ENCODE measurements around the gene RUNX2.

DNA sequence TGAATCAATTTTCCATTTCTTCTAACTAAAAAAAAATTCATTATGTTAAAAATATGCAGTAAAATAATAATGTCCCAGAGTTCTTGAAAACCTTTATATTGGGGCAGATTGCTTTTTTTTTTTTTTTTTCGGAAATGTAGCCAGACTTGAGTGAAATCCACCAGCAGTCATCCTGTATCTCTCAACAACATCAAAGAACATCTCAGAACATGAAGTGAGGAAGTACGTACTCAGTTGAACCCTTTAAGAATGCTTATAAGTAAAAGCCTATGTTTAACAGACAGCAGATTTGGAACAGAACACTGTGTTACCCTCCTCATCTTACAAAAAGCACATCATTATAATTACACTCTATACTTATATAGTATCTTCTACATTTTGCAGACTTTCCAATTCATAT, 100.6 kb downstream of the RUNX2 start:
- TF ChIP-seq, protein P1, sequence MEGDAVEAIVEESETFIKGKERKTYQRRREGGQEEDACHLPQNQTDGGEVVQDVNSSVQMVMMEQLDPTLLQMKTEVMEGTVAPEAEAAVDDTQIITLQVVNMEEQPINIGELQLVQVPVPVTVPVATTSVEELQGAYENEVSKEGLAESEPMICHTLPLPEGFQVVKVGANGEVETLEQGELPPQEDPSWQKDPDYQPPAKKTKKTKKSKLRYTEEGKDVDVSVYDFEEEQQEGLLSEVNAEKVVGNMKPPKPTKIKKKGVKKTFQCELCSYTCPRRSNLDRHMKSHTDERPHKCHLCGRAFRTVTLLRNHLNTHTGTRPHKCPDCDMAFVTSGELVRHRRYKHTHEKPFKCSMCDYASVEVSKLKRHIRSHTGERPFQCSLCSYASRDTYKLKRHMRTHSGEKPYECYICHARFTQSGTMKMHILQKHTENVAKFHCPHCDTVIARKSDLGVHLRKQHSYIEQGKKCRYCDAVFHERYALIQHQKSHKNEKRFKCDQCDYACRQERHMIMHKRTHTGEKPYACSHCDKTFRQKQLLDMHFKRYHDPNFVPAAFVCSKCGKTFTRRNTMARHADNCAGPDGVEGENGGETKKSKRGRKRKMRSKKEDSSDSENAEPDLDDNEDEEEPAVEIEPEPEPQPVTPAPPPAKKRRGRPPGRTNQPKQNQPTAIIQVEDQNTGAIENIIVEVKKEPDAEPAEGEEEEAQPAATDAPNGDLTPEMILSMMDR (optimal IDR thresholded peaks at IDR 0.05 in 1 of 3, IDR thresholded peaks at IDR 0.05 in 1 of 3, conservative IDR thresholded peaks at IDR 0.05 in 1 of 3; ENCODE audit: extremely low read depth in 1 of 3, insufficient read depth in 2 of 3, low read length in 3 of 3): no peak
- TF ChIP-seq EZH2 (IDR thresholded peaks at IDR 0.05; ENCODE audit: low read length): no peak
